K562 (cell line): ENCODE measurements around the gene AGO1. TPM values are rescaled to one million over a fixed set of nuclear protein-coding genes. Genes with fewer than 3 reads are reported as not detected.
"Not testable (repeated sequence)": the region's sequence is repeated elsewhere in the genome, so short reads cannot be mapped to it uniquely, and the experiment has no call there.

ENCODE experiments used
- ATAC-seq: fragments of 200-7000 bp; cut with Tn5 transposase; 3 replicates; pipeline ENCODE4 v1.9.1; 2020; ENCODE audit warnings: moderate library complexity
- BruUV-seq: library from RNA; stranded (reverse); fragments of 400-500 nt; replicated peaks from 2 replicates; lab custom pipeline; 2021; lab: Mats Ljungman, UMichigan
- CTCF ChIA-PET: fragments of 300-600 bp; formaldehyde crosslinking; extraction: SDS; loops from one replicate; lab custom pipeline; 2021; ENCODE audit warnings: low intra/inter-chr PET ratio; lab: Yijun Ruan, JAX
- POLR2A ChIA-PET: fragments of 300-600, 350-650 bp; sonication (Branson Sonifier 250); formaldehyde crosslinking; extraction: SDS; loops from one replicate; lab custom pipeline; 2021; ENCODE audit warnings: antibody characterized with exemption, inconsistent platforms; lab: Yijun Ruan, JAX
- DNase-seq, 4 experiments: peaks; one replicate each; pipeline versions ENCODE4 v3.0.0 to v3.0.0-alpha.2; 2011 to 2018; ENCODE audit warnings: low spot score in 3 of 4, mixed read lengths in 3 of 4; ENCODE audit errors: extremely low read depth in 1 of 4
- FAIRE-seq: peaks from 2 replicates; lab custom pipeline; 2011; peaks lifted over from hg19 to GRCh38; lab: Jason Lieb, UNC
- H2AFZ ChIP-seq: 2 replicates; pipeline ENCODE4 v1.6.0; 2011; ENCODE audit warnings: low read depth, low read length, control low read depth, inconsistent platforms
- H3K27ac ChIP-seq: fragments of 200-600 bp; 3 replicates; pipeline ENCODE4 v1.8.0; 2011; ENCODE audit warnings: low read depth, mild to moderate bottlenecking, control low read depth, inconsistent platforms, low read length, moderate library complexity, mixed read lengths; ENCODE audit errors: extremely low read depth
- H3K27me3 ChIP-seq, 2 experiments: fragments of 300-600 bp in 1 of 2; 2 replicates in 1 of 2; 3 replicates in 1 of 2; pipeline versions ENCODE4 v1.6.0 to v1.8.0; 2011; ENCODE audit warnings: inconsistent platforms in 2 of 2, low read length in 2 of 2, mild to moderate bottlenecking in 1 of 2, mixed read lengths in 1 of 2, moderate library complexity in 1 of 2; ENCODE audit not compliant: control insufficient read depth in 2 of 2, insufficient read depth in 2 of 2
- H3K36me3 ChIP-seq: fragments of 300-600 bp; 3 replicates; pipeline ENCODE4 v1.8.0; 2011; ENCODE audit warnings: mild to moderate bottlenecking, low read length, inconsistent platforms; ENCODE audit not compliant: control insufficient read depth, insufficient read depth
- H3K4me1 ChIP-seq, 2 experiments: fragments of 200-600 bp in 1 of 2; replicated peaks in 1 of 2; 2 replicates in 1 of 2; 3 replicates in 1 of 2; pipeline versions ENCODE4 v1.5.1 to v1.8.0; 2011; ENCODE audit warnings: inconsistent platforms in 2 of 2, low read length in 2 of 2, mild to moderate bottlenecking in 1 of 2, mixed read lengths in 1 of 2, moderate library complexity in 1 of 2; ENCODE audit not compliant: control insufficient read depth in 2 of 2, insufficient read depth in 2 of 2
- H3K4me2 ChIP-seq: 2 replicates; pipeline ENCODE4 v1.6.1; 2011; ENCODE audit warnings: low read length, control low read depth, inconsistent platforms, mixed read lengths; ENCODE audit not compliant: insufficient read depth
- H3K4me3 ChIP-seq: fragments of 200-600 bp; sonication (generic), shearing (Covaris generic); 2 replicates; pipeline ENCODE4 v1.5.1; 2016; ENCODE audit warnings: control low read depth, inconsistent platforms
- H3K79me2 ChIP-seq: fragments of 200-600 bp; 3 replicates; pipeline ENCODE4 v1.8.0; 2011; ENCODE audit warnings: low read length, inconsistent platforms; ENCODE audit not compliant: control insufficient read depth, insufficient read depth
- H3K9ac ChIP-seq, 2 experiments: 2 replicates each; pipeline versions ENCODE4 v1.6.0 to v1.6.1; 2011; ENCODE audit warnings: low read depth in 2 of 2, low read length in 2 of 2, control low read depth in 1 of 2, inconsistent platforms in 1 of 2, mild to moderate bottlenecking in 1 of 2, mixed read lengths in 1 of 2; ENCODE audit not compliant: insufficient read depth in 1 of 2
- H3K9me1 ChIP-seq: one replicate; pipeline ENCODE4 v1.6.0; 2011; ENCODE audit warnings: inconsistent platforms, mild to moderate bottlenecking, low read length, moderate library complexity; ENCODE audit not compliant: control insufficient read depth, insufficient read depth
- H3K9me3 ChIP-seq: replicated peaks from 2 replicates; pipeline ENCODE4 v1.5.1; 2011; ENCODE audit warnings: low read depth, low read length, inconsistent platforms; ENCODE audit not compliant: control insufficient read depth, insufficient read depth
- H4K20me1 ChIP-seq: replicated peaks from 2 replicates; pipeline ENCODE4 v1.6.1; 2011; ENCODE audit warnings: low read length, inconsistent platforms, mixed read lengths; ENCODE audit not compliant: control insufficient read depth, insufficient read depth
- EP400 ChIP-seq: fragments of 450-650 bp; IDR thresholded peaks from 2 replicates; pipeline ENCODE4 v1.6.1; 2017; ENCODE audit warnings: antibody characterized with exemption, mild to moderate bottlenecking, moderate library complexity
- ETV5 ChIP-seq: sonication (generic); formaldehyde crosslinking; IDR thresholded peaks from 2 replicates; pipeline ENCODE4 v1.4.0; 2020; ENCODE audit warnings: low read depth, mild to moderate bottlenecking, missing genetic modification reagents
- MTA3 ChIP-seq: fragments of 450-650 bp; formaldehyde crosslinking; IDR thresholded peaks from 2 replicates; pipeline ENCODE4 v1.6.1; 2017; ENCODE audit warnings: mild to moderate bottlenecking, borderline replicate concordance
- MYC ChIP-seq, 2 experiments: fragments of 250-450 bp in 1 of 2; sonication (Bioruptor Pico) in 1 of 2; IDR thresholded peaks; 2 replicates each; pipeline versions ENCODE4 v1.5.1 to v1.6.1; 2012 to 2021; ENCODE audit warnings: low read depth in 2 of 2, borderline replicate concordance in 1 of 2, improper control_type of control experiment in 1 of 2, low read length in 1 of 2, mild to moderate bottlenecking in 1 of 2, moderate library complexity in 1 of 2
- PBX2 ChIP-seq, 2 experiments: IDR thresholded peaks in 1 of 2; conservative IDR thresholded peaks in 1 of 2; 2 replicates each; pipeline ENCODE4 v1.6.1; 2016; ENCODE audit warnings: low read depth in 2 of 2, mild to moderate bottlenecking in 1 of 2, missing compliant biosample characterization in 1 of 2, missing genetic modification characterization in 1 of 2, moderate library complexity in 1 of 2
- PHF20 ChIP-seq: fragments of 450-650 bp; IDR thresholded peaks from 2 replicates; pipeline ENCODE4 v1.6.1; 2018; ENCODE audit not compliant: partially characterized antibody
- PKNOX1 ChIP-seq: fragments of 450-650 bp; IDR thresholded peaks from 2 replicates; pipeline ENCODE4 v1.6.1; 2016
- POLR2AphosphoS5 ChIP-seq: IDR thresholded peaks from 2 replicates; pipeline ENCODE4 v1.6.1; 2011; ENCODE audit warnings: mild to moderate bottlenecking, low read depth, low read length, moderate library complexity; ENCODE audit not compliant: control insufficient read depth, insufficient read depth
- POLR2B ChIP-seq: fragments of 450-650 bp; IDR thresholded peaks from 2 replicates; pipeline ENCODE4 v1.6.1; 2018; ENCODE audit warnings: low read depth; ENCODE audit not compliant: partially characterized antibody
- PRPF4 ChIP-seq: fragments of 200-400 bp; formaldehyde crosslinking; IDR thresholded peaks from one replicate; pipeline ENCODE4 v1.6.1; 2017; ENCODE audit warnings: low read length, low read depth, mild to moderate bottlenecking; ENCODE audit not compliant: insufficient read depth, poor library complexity, severe bottlenecking
- RNF2 ChIP-seq: sonication (generic); IDR thresholded peaks from 2 replicates; pipeline ENCODE4 v1.6.1; 2016
- SIN3A ChIP-seq, 2 experiments: fragments of 150-350 bp in 1 of 2; IDR thresholded peaks; 2 replicates each; pipeline ENCODE4 v1.6.1; 2011 to 2016; ENCODE audit warnings: borderline replicate concordance in 2 of 2, low read depth in 2 of 2, low read length in 2 of 2, mild to moderate bottlenecking in 2 of 2, moderate library complexity in 2 of 2; ENCODE audit not compliant: control insufficient read depth in 1 of 2
- YY1 ChIP-seq, 3 experiments: IDR thresholded peaks; 2 replicates each; pipeline ENCODE4 v1.6.1; 2011; ENCODE audit warnings: low read length in 2 of 3, mild to moderate bottlenecking in 2 of 3, moderate library complexity in 2 of 3, borderline replicate concordance in 1 of 3, control low read depth in 1 of 3, low read depth in 1 of 3; ENCODE audit not compliant: insufficient read depth in 3 of 3, insufficient replicate concordance in 2 of 3, control insufficient read depth in 1 of 3, insufficient read length in 1 of 3; ENCODE audit errors: extremely low read depth in 1 of 3
- WGBS: fragments of 100-300 bp; shearing (Covaris generic); methylation state at CpG from one replicate; pipeline ENCODE4 v1.1.6; 2016; ENCODE audit warnings: low coverage, mixed read lengths; ENCODE audit not compliant: insufficient coverage; ENCODE audit errors: missing lambda C conversion rate; 5-methylcytosine and 5-hydroxymethylcytosine counted together
- in situ Hi-C: fragments of 300-500 bp; cut with MboI; formaldehyde crosslinking; loops from 4 replicates; pipeline ENCODE4 v1.15.0; 2018; ENCODE audit warnings: inconsistent platforms, mixed read lengths
- intact Hi-C: fragments of 100-400 bp; cut with micrococcal nuclease; formaldehyde crosslinking; loops from 2 replicates; pipeline ENCODE4 v1.14.2; 2022
- polyA plus RNA-seq, 8 experiments: library from polyadenylated mRNA; depleted of rRNA in 4 of 8; stranded (reverse) in 5 of 8; unstranded in 3 of 8; fragments of >200 nt; fragmentation: Nextera tagmentation in 2 of 8; fragmentation: Illumina TruSeq in 1 of 8; extraction: Ambion mirVana in 2 of 8; extraction: Trizol in 1 of 8; gene quantifications; 2 replicates each; pipeline versions ENCODE4 v1.2.1 to v1.2.3, GENCODE V29; 2011 to 2014; ENCODE audit warnings: inconsistent platforms in 1 of 8, missing spikeins in 1 of 8
- total RNA-seq, 7 experiments: library from RNA; depleted of rRNA in 6 of 7; stranded (reverse); fragments of >200 nt in 6 of 7; fragmentation: Illumina TruSeq in 2 of 7; extraction: Trizol in 2 of 7; gene quantifications; 2 replicates each; pipeline versions ENCODE4 v1.2.1 to v1.2.3, GENCODE V29; 2011 to 2021; ENCODE audit warnings: low replicate concordance in 1 of 7

Gene AGO1
- total and polyA plus RNA-seq, 9 of the 15 experiments (the other 6 are each of a cell fraction or from before 2014, with no cell fraction given) = 7.3 to 64.2 (median 26.0) TPM

- TF ChIP-seq PHF20 = no peak
- TF ChIP-seq PKNOX1 = no peak
- no peak for TF ChIP-seq PRPF4
- no peak for TF ChIP-seq YY1 (IDR thresholded peaks at IDR 0.05; ENCODE audit: borderline replicate concordance in 1 of 3, control insufficient read depth in 1 of 3, extremely low read depth in 1 of 3, insufficient read depth in 3 of 3, insufficient read length in 1 of 3, insufficient replicate concordance in 2 of 3, low read depth in 1 of 3, low read length in 2 of 3)
Measured at GRCh38 chr1:35866991-35867390, 16.0 kb upstream of the AGO1 start (continued).

- Histone ChIP-seq H3K36me3 (peaks cover 16% of the 10 kb centered on the region; the same call in 2 of the 3 replicates), H3K27ac (peak overlapping the region; percentile 82), H3K4me3 (peak overlapping the region; percentile 45), H3K79me2 (peaks cover 48% of the 10 kb centered on the region), H3K4me2 (peak overlapping the region; percentile 77), H2AFZ (peak overlapping the region; percentile 80), H3K9ac (peak overlapping the region; percentile 70 to 77)
- FAIRE-seq (peak; percentile 94), ATAC-seq (peak; percentile 96), DNase-seq (peak; percentile 83 to 98 (median 88))
- CTCF ChIA-PET; in situ Hi-C loops; H4K20me1 ChIP-seq; H3K27me3 ChIP-seq; H3K9me1 ChIP-seq; H3K9me3 ChIP-seq; H3K4me1 ChIP-seq; TF ChIP-seq MYC (CRISPR knock-in tag; IDR thresholded peaks at IDR 0.05; ENCODE audit: borderline replicate concordance, low read depth): not testable (repeated sequence)
- intact Hi-C loops = loop anchor here (1.0 kb wide), 1 partner anchor 13 kb away; no protein-coding TSS in a partner anchor
- TSS peak; percentile 97 for BruUV-seq
- 31% methylated on average over 26 of the region's 34 CpGs for WGBS
- POLR2A ChIA-PET = interaction anchor here (0.6 to 2.1 kb wide), 8 partner anchors 9 to 695 kb away, joined by 3 to 19 read pairs (median 4); no protein-coding TSS in a partner anchor
- TF ChIP-seq SIN3A (IDR thresholded peaks at IDR 0.05; ENCODE audit: borderline replicate concordance in 2 of 2, control insufficient read depth in 1 of 2, low read depth in 2 of 2, low read length in 2 of 2) (peak; percentile 10 to 57; a peak in 2 of 4 replicates), POLR2B (peak; percentile 79), ETV5 (CRISPR knock-in tag) (peak; percentile 42; the same call in 1 of the 2 replicates), MYC (IDR thresholded peaks at IDR 0.05; ENCODE audit: low read depth, low read length) (peak; percentile 92), RNF2 (0 out of 2 replicates have a peak, but pooled peaks have one; percentile 36), MTA3 (peak; percentile 34; the same call in 1 of the 2 replicates), EP400 (peak; percentile 90), POLR2AphosphoS5 (peak; percentile 72), PBX2 (CRISPR knock-in tag; IDR thresholded peaks at IDR 0.05; ENCODE audit: low read depth) (peak; percentile 63), PBX2 (tag; conservative IDR thresholded peaks at IDR 0.05; ENCODE audit: low read depth) (peak; percentile 93)
Measured at GRCh38 chr1:35869245-35869950, 13.6 kb upstream of the AGO1 start.
